Astrocyte of the spinal cord (primary cell): ENCODE measurements around the gene C5orf52.
A peak's percentile ranks its signal among the peaks of the same experiment; 100 is the strongest.
"Not testable (repeated sequence)": the region's sequence is repeated elsewhere in the genome, so short reads cannot be mapped to it uniquely, and the experiment has no call there.

Experiments used
- DNase-seq: peaks from one replicate; pipeline ENCODE4 v3.0.0; 2011; ENCODE audit warnings: low read depth, low spot score
- H3K4me3 ChIP-seq: 2 replicates; pipeline ENCODE4 v1.5.1; 2011; ENCODE audit warnings: low read depth, mild to moderate bottlenecking, low read length, moderate library complexity
- in situ Hi-C: cut with HindIII; loops from 2 replicates; pipeline ENCODE4 v1.10.0; 2017; ENCODE audit warnings: low sequenced_read_pairs
- TF ChIP-seq, protein P1 (sequence below): IDR thresholded peaks from 2 replicates; pipeline ENCODE4 v1.5.1; 2012; ENCODE audit warnings: low read depth, mild to moderate bottlenecking, low read length, inconsistent platforms

Gene C5orf52

DNA sequence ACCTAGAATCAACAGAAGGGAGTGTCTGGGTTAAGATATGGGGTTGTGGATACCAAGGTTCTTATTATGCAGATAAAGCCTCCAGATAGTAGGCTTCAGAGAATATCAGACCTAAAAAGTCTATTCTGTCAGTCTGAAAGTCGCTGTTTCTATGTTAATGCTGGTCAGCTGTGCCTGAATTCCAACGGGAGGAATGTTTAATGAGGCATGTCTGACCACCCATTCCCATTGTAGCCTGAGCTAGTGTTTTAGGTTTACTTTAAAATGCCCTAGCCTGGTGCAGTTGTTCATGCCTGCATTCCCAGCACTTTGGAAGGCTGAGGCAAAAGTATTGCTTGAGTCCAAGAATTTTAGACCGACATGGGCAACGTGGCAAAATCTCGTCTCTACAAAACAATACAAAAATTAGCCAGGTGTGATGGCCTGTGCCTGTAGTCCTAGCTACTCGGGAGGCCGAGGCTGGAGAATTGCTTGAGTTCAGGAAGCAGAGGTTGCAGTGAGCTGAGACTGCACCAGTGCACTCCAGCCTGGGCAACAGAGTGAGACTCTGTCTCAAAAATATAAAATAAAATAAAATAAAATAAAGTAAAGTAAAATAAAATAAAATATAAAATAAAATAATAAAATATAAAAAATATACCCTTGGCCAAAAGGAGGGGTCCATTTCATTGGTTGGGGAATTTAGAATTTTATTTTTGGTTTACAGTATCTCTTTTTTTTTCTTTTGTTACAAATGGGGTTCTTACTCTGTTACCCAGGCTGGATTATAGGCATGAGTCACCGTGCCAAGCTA, 11.3 kb upstream of the C5orf52 start:
- no peak for DNase-seq
- in situ Hi-C loops = no loop called here

GRCh38 chr5:157665467-157666070, 5.8 kb upstream of the C5orf52 start:
- DNase-seq = peak; percentile 67
- no peak overlapping the region for H3K4me3 ChIP-seq
- TF ChIP-seq, protein P1, sequence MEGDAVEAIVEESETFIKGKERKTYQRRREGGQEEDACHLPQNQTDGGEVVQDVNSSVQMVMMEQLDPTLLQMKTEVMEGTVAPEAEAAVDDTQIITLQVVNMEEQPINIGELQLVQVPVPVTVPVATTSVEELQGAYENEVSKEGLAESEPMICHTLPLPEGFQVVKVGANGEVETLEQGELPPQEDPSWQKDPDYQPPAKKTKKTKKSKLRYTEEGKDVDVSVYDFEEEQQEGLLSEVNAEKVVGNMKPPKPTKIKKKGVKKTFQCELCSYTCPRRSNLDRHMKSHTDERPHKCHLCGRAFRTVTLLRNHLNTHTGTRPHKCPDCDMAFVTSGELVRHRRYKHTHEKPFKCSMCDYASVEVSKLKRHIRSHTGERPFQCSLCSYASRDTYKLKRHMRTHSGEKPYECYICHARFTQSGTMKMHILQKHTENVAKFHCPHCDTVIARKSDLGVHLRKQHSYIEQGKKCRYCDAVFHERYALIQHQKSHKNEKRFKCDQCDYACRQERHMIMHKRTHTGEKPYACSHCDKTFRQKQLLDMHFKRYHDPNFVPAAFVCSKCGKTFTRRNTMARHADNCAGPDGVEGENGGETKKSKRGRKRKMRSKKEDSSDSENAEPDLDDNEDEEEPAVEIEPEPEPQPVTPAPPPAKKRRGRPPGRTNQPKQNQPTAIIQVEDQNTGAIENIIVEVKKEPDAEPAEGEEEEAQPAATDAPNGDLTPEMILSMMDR = no peak
- in situ Hi-C loops = no loop called here

More for the DNA sequence above, 11.3 kb upstream of the C5orf52 start:
- TF ChIP-seq, protein P1 = no peak
- H3K4me3 ChIP-seq = no peak overlapping the region

- TF ChIP-seq, protein P1 = no peak
- no peak overlapping the region for H3K4me3 ChIP-seq
- in situ Hi-C loops = no loop called here
- DNase-seq = no peak
Measured at GRCh38 chr5:157668356-157668755, 3.0 kb upstream of the C5orf52 start.

GRCh38 chr5:157669701-157670097, 1.6 kb upstream of the C5orf52 start:
- no peak for DNase-seq
- H3K4me3 ChIP-seq = no peak overlapping the region
- in situ Hi-C loops = no loop called here
- TF ChIP-seq, protein P1 = no peak

DNA sequence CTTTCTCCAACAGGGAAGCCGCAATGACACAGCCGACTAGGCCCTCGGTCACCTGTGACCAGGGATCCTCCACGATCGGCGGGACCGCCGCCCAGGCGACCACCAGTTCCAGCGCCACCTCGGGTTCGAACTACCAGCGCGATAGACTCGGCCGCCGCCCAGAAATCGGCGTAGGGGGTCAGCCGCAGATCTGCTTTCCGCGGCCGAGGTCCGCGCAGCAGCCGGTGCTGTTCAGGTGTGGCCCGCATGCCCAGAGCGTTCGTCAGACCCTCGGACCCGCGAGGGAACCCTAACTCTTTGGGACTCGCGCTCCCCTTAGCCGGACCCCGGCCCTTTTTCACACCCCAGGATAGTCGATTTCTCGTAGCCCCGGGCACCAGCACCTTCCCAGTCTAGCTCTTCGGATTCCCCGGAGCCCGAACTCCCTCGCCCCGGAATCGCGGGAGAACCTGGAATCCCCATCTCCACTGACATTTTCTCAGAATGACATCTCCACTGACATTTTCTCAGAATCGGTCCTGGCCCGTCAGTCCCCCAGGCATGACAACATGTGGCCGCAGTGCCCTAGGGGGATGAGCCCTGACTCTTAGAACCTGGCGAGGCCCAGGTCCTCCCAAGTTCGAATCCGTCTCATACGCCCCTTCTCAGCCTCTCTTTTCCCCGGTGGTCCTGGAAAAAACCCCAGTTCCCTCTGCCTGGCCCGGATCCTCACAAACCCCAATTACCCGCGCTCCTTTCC, 428 bp downstream of the C5orf52 start:
- in situ Hi-C loops = no loop called here
- DNase-seq = no peak
- TF ChIP-seq, protein P1 = no peak
- peak overlapping the region; percentile 67 for H3K4me3 ChIP-seq

DNA sequence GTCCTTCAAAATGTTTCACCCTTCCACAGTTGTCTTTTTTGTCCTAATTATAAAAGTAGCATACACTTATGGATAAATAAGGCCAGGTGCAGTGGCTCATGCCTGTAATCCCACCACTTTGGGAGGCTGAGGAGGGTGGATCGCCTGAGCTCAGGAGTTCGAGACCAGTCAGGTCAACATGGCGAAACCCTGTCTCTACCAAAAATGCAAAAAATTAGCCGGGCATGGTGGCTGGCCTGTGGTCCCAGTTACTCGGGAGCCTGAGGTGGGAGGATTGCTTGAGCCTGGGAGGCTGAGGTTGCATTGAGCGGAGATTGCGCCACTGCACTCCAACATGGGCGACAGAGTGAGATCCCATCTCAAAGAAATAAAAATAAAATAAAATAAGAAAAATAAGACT, 1.6 kb downstream of the C5orf52 start:
- no peak for DNase-seq
- in situ Hi-C loops = no loop called here

GRCh38 chr5:157674351-157674750, 3.0 kb downstream of the C5orf52 start:
- DNase-seq, H3K4me3 ChIP-seq, in situ Hi-C loops: not testable (repeated sequence)

More for the DNA sequence above, 1.6 kb downstream of the C5orf52 start:
- H3K4me3 ChIP-seq = no peak overlapping the region
- TF ChIP-seq, protein P1 = no peak
